HG03196 (cell line): ENCODE measurements around the gene DISP3.

Experiments
- ATAC-seq: cut with Tn5 transposase; IDR thresholded peaks from one replicate; pipeline ENCODE4 v1.9.1; 2021; ENCODE audit not compliant: unreplicated experiment

DISP3 gene

DNA sequence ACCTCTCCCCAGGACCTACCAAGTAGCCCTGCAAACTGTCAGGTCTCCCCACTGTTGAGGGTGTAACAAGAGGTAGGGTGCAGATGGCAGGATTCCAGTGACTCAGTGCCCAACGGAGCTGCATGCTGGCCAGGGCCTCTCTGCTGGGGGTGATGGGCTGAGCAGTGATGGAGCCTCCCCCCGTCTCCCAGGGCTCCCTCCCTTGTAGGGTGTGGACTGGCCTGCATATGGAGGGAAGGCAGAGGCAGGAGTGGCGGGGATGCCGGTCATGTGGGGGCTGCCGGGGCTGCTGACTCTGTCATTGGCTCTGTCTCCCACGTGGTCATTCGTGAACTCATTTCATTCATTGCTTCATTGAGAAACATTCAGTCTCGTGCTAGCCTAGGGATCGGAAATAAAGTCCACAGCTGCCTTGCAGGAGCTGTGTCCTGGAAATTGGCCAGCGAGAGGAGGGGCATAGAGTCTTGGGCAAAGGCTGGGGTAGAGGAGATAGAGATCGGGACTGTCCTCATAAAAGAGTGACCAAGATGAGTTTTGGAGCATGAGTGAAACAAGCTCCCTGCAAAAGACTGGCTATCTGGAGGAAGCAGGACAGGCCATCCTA, 22.9 kb upstream of the DISP3 start:
- no peak for ATAC-seq

DNA sequence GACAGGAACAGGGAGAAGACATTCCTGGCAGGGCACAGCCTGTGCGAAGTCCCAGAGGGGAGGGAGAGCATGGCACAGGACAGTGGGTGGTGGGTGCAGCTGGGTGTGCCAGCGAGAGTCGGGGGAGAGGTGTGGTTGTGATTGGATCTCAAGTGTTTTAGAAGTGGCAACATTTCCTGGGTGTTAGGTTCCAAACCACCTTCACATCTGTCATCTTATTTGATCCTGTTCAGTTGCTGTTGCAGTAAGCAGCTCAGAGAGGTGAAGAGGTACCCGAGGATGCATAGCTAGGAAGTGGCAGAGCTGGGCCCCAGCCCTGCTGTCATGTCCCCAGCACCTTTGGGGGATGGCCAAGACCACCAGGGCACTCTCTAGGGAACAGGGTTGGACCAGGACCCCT, 22.0 kb upstream of the DISP3 start:
- no peak for ATAC-seq

DNA sequence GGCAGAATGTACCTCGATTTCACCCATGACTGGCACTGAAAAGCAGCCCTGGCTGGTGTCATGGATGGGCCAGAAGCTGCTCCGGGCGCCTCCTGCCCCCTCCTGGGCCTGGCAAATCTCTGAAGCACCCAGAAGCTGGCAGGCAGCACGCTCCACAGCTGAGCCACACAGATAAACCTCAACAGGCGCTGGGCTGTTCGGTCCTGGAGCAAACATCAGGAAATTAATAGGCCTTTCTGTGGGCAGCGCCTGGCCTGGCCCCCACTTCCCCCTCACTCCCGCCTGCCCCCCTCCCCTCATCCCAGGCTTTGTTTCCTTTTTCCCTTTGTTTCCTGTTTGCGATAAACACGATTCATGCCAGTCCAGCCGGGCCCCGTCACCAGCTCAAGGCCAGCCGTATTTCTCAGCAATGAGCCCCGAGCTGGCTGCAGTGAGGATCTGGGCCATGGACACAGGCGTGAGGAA, 20.1 kb upstream of the DISP3 start:
- ATAC-seq = no peak

DNA sequence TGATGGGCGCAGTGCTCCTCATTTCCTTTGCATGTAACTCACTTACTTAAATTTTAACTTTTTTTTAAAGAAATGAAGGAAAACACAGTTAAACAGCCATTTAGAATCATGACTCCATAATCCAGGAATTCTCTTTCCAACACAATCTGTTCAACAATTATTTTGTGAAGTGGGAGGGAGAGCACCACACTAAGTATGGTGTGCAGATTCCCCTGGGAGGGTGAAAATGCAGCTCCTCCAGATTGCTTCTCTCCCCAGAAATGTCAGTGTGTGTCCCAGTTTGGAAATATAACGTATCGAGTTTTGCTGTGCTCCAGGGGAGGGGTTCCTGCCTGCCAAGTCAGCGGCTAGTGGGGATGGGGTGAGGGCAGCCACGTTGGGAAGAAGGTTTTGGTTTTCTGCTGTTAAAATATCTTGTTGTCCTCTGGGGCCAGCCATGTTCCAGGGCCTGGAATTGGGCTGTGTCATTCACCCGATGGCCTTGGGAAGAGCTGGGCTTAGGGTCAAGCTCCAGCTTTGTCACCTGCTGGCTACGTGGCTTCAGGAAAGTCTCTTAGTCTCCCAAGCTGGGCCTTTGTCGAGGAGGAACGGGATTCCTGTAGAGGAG, 17.3 kb upstream of the DISP3 start:
- no peak for ATAC-seq

DNA sequence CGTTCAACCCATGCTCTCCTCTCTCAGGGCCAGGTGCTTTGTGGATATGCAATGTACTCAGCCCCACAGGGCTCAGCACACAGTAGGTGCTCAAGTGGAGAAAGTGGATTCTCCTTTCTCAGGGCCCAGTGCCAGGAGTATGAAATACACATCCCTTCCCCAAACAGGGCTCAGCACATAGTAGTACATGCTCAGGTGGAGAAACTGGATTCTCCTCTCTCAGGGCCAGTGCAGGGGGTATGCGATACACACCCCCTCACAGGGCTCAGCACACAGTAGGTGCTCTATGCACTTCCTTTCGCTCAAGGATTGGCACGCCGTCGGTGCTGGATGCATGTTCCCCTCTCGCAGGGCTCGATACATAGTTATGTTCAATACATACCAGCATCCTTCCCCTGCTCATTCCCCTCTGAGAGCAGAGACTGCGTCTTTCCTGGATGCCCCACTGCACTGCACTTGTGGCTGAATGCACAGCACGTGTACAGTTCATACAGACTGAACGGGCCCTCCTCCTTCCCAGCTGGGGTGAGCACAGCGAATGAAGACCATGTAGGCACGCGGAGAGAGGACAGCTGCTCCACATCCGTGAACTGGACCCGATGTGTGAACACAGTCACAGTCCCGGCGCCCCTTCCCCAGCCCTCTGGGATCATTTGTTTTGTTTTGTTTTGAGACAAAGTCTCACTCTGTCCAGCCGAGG, 16.6 kb upstream of the DISP3 start:
- no peak for ATAC-seq

DNA sequence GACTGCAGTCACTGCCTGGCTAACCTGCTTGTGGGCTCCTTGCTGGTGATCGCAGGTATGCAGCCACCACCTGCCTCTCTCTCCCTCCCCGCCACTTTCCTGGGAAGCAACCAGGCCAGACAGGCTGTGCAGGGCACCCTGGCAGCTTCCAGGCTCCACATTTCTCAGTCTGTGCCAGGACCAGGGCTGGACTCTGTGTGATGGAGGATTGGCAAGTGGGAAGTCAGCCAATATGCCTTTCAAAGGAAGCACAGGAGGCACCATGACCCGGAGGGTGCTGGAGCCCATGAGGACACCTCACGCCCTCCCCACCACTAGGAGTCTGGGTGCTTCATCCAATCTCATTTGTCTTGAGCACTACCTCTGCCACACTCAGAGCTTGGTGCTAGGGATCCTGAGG, 15.8 kb upstream of the DISP3 start:
- ATAC-seq = no peak

DNA sequence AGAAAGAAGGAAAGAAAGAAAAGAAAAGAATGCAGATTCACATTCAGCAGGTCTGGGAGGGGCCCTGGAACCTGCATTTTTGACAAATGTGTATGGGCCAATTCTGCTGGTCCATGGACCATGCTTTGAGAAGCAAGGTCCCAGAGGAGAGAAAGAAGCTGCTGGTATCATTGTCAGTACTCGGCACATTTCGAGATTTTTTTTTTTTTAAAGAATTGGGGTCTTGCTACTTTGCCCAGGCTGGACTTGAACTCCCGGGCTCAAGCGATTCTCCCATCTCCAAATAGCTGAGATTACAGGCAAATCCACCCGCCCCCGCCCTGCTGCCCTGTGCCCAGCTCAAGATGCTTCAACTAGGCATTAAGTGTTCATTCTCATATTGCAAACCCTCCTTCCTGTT, 13.6 kb upstream of the DISP3 start:
- ATAC-seq = no peak

DNA sequence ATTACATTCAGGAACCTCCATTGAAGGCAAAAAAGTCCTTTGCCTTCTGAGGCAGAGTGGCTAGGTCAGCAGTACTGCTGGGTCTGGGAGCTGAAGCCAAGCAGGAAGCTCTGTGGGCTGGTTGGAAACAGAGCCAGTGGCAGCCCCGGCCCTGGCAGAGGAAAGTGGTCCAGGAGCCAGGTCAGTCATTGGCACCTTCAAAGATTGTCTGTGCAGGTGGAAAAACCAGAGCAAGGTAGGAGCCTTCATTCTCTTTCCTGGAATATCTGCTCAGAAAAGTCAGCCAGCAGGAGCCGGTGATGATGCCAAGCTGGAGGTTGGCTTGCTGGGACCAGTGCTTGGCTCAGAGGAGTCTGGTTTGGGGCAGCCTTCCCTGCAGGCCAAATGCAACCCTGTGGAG, 12.5 kb upstream of the DISP3 start:
- no peak for ATAC-seq

DNA sequence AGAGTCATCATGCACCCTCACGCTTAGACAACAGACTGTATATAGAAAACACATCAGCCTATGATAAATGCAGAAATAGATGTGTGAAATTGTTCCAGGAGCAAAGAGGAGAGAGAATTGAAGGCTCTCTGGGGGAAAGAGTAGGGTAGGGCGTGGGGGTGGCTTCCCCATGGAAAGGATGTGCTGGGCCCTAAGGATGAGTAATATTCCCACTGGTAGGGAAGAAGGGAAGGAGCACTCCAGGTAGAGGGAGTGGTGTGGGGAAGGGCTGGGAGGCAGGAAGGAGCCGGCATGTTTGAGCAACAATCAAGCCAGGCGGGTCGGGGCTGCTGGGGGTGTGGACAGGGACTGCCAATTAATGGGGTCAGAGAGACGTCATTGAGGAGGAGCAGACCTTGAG, 10.1 kb upstream of the DISP3 start:
- ATAC-seq = no peak

DNA sequence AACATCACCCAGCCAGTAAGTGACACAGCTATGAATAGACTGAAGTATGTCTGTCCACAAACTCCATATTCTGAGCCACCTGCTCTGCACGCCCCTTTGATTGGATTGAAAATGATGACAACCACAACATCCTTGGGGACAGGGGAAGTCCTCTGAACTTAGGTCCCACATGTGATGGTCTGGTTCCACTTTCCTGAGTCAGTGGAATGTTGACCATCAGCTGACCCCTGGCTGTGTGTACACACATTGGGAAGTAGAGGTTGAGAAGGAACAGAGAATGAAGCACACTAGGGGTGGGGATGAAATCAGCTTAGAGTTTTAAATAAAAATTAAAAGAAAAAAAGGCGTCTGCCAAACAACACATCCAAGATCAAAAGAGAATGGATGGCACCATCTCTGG, 8.0 kb upstream of the DISP3 start:
- no peak for ATAC-seq

DNA sequence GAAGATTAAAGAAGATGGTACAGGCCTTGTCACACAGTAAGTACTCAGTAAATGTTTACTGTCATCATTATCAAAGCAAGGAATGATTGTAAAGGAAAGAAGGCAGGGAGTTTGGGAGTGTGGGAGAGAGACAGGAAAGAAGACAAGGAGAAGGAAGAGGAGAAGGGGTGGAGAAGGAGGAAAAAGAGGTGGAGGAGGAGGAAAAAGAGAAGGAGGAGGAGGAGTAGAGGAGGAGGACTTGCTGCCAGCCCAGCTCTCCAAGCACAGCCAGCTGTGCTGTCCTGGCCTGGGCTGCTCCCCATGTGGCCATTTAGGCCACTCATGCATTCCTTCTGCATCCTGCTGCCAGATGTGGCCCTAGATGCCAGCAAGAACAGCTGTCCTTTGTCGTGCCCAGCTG, 7.5 kb upstream of the DISP3 start:
- no peak for ATAC-seq

DNA sequence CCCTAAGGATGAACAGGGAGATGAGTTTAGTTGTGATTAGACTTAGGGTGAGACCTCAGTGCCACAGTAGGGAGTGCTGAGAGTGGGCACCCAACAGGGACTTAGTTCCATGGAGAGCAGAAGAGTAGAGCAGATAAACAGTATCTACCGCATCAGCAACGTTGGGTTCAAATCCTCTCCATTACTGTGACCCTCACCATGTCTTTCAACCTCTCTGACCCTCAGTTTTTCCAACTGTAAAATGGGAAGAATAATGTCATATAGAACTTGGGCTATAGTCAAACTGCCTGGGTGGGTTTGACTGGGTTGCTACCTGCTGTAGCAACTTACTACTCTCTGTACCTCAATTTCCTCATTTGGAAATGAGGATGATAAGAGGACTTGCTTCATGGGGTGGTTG, 6.7 kb upstream of the DISP3 start:
- no peak for ATAC-seq

DNA sequence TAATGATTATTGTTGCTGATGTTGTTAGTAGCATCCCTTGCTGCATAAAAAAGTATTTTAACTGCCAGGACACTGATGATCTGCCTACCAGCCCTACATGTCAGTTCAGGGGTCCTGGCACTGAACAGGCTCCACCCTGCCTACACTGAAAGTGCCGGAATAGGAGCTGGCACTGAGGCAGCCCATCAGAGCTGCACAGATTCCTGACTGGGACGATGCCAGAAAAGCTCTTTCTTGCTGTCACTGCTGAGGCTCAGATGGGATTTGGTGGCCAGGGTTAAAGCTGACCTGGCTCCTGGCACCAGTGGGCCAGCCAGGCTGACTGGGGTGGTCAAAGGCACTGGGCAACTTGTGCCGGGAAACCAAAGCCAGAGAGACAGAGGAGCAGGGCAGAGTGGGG, 6.2 kb upstream of the DISP3 start:
- no peak for ATAC-seq

DNA sequence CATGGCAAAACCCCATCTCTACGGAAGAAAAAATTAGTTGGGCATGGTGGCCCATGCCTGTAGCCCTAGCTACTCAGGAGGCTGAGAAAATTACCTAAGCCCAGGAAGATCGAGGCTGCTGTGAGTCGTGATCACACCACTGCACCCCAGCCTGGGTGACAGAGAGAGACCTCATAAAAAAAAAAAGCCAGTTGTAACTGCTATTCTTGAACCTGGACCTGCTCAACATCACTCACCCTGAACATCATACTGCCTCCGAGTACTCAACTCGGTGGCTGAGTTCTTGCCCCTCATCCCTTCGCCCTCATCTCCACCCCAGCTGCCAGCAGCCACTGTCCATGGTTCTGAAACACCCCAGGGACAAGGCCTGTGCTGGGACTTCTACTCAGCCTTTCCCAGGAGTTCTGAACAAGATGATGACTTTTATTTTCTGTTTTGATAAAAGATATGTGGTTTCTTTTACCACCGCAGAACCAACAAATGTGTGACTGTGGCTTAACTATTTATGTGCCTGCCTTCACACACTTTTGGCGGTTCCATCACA, 5.4 kb upstream of the DISP3 start:
- ATAC-seq = no peak

DNA sequence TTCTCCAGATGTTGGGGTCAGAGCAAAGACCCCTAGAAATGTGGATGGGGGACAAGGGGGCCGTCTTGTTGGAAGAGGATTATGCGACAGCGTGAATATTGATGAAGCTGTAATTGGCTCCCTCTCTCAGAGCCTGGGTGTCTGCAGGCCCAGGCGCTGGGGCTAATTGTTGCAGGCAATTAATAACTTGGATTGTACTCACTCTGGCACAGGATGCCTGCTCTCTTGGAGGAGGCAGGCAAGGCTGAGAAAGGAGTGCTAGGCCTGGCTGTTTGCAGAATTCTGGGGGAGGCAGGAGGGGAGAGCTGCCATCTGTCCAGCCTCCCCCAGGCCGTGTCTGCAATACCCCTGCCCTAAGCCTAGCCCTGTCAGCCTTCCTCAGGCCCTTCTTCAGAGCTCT, 4.1 kb upstream of the DISP3 start:
- no peak for ATAC-seq

DNA sequence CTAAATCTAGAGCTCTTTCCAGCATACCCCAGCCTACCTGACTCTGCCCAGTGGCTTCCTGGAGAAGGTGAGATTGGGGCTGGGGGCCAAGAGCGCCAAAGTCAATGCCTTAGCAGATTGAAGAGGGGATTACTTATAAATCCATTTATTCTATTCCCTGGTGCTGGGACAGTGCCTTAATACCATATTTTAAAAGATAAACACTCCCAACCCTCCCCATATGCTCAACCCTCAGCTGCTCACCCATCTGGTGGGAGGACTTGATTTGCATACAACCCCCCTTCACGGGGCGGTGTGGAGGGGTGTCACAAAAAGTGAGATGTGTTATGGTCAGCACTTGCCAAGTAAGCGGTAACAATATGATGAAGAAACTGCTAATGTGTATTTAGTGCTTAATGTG, 3.2 kb upstream of the DISP3 start:
- ATAC-seq = no peak

DNA sequence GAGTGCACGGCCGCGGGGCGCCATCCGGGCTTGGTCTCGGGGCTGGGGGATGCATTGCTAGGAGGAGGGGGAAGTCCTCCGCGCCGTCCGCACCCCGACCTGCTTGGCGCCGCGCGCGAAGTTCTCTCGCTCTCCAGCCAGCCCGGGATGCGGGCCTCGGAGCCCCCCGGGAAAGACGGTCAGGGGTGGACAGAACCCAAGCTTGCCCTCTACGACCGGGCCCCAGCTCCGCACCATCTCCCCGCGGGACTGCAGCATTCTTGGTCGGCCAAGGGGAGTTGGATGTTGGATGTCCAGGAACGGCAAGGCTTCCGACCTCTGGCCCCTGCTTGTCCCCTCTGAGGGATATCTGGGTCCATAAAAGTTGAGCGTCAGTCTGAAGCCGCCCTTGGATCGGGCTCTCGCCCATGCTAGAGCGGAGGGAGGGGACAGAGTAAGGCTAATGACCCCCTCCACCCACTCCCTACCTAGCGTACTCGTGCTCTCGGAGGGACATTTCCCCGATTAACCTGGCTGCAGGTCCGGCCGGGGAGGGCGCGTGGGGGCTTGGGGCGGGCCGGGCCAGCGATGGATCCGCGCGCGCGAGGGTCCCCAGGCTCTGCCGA, 522 bp downstream of the DISP3 start:
- peak; percentile 14 for ATAC-seq

DNA sequence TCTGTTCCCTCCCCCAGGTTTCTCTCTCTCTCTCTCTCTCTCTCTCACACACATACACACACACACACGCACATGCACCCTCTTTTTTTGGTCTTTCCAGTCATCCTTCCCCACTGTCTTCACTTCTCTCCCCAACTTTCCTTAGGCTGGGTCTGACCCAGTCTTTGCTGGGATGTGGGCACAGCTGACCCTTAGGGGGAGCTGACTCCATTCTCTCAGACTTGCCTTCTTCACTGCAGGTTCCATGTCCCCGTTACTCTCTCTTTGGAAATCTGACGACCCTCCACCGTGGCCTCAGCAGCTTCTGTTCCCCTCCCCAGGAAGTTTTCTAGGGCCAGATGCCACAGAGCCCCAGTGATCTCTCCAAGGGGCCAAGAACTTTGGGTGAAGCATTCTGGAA, 2.1 kb downstream of the DISP3 start:
- ATAC-seq = no peak

DNA sequence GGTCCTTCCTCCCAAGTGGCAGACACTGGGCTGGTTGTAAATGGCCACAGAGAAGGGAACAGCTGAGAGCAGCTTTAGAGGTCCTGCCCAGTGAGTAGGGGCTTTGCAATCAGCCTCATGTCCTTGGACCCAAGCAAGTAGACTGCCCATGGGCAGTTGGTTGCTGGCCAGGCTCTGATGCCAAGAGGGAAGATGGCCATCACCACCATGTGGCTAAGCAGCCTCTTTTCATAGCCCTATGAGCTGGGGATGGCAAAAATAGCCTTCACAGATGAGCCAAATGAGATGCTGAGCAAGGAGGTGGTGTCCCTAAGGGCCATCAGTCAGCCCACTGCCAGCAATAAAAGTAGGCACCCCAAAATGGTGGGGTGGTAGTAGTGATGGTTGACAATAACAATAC, 3.2 kb downstream of the DISP3 start:
- ATAC-seq = no peak

DNA sequence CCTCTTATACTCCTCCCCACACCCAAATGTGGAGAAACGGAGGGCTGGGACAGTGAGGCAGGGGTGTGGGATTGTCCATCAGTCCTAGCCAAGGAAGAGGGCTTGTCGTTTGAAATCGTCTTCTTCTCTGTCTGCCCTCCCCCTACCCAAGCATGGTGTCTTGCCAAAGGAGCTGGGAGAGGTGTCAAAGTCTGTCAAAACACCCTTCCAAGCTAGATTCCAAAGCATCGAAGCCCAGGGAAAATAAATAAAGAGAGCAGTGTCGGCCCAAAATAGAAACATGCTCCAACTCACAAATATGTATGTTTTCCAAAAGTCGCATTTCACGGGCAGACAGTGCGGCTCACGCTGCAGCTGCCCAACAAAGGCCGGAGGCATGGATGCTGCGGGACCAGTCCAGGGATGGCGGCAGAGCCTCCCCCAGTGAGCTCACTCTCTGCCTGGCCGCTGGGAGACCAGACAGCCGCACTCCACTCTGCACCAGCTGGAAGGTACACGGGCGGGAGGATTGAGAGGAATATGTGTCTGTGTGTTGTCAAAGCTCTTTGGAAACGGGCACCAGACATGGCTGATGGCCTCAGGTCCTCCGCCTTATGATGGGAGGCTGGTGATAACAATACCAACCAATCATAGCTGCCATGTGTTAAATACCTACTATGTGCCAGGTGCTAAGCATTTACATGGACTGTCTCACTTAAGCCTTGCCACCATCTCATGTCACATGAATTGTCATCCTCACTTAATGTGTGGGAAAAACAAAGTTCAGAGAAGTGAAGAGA, 3.9 kb downstream of the DISP3 start:
- no peak for ATAC-seq
